Amygdala (tissue), 56 donors: Measurements from ENCODE around the gene ZNF598.

Experiments
- DNase-seq, 56 donors: peaks; one replicate each; lab custom pipeline; 2025; lab: John Stamatoyannopoulos, UW

ZNF598 gene

DNA sequence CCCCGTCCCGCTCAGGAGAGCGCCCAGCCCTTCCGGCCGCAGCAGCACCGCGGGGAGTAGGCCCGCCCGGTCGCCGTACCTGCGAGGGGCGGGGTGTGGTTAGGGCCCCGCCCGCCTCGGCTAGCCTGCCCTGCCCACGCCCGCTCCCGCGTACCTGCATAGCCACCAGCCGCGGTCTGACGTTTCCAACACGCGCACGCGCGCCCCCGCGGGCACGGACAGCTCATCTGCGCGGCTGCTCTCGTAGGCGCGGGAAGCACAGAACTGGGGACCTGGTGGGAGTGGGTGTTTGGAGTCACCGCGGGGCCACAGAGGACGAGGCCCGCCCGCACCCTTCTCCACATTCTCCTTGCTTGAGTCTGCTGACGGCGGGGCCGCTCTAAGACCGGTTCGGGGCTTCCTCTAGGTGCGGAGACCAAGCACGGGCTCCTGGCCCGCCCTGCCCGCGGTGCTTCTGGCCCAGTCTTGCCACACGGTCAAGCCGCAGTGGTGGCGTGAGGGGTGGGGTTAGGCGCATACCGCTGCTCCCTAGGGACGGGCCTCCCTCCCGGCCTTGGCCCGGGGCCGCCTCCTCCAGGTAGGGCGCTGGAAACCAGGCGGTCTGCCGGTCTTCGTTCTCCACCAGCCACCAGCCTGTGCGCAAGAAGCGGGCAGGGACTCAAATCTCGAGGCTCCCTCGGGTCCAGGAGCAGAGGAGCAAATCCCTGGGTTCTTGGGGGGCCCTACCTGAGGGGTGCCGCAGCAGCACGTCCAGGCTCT is 30.2 kb downstream of the ZNF598 start:
- no peak for DNase-seq

DNA sequence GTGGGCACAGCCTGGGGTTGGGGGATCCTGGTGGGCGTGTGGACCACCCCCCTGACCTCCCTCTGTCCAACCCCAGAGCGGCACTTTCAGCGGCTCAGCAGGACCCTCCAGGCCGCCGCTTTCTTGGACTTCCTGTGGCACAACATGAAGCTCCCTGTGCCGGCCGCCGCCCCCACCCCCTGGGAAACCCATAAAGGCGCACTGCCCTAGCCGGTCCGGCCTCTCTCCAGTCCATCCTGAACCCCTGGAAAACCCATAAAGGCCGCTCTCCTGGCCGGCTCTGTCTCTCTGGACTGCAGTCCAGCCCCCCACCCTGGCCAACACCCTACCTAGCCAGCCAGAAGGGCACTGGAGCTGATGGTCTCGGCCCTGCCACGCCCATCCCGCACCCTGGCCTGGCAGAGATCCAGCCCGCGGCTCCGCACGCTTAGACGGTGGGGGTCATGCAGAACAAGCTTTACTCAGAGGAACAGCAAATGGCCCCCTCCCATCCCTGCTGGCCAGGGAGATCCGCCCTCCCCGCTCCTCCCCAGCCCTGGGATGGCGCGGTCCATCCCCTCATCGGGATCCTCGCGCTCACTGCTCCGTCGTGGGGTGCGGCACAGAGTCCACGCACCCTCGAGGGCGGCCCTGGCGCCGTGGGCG is 31.0 kb downstream of the ZNF598 start:
- DNase-seq, result no peak

- DNase-seq, result no peak
Observed at GRCh38 chr16:1977875-1978268, 31.7 kb downstream of the ZNF598 start.

DNA sequence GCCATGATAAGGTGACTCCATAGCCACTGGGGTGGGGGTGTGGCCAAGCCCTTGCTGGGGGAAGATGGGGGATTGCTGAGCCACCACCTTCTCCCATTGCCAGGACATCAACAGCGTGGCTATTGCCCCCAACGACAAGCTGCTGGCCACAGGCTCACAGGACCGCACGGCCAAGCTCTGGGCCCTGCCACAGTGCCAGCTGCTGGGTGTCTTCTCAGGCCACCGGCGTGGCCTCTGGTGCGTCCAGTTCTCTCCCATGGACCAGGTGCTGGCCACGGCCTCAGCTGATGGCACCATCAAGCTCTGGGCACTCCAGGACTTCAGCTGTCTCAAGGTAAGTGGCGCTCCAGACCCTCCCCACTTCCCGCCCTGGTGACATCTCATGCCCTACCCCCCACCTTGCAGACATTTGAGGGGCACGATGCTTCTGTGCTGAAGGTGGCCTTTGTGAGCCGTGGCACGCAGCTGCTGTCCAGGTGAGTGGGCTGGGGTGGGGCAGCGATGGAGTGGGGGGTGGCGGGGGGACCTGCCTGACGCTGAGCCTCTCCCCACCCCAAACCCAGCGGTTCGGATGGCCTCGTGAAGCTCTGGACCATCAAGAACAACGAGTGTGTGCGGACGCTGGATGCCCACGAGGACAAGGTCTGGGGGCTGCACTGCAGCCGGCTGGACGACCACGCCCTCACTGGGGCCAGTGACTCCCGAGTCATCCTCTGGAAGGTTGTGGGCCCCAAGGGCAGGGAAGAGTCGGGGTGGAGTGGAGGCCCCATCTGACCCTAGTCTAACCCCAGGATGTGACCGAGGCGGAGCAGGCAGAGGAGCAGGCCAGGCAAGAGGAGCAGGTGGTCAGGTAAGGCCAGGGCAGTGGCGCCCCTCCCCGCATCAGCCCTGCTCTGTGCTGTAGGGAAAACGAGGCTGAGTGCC is 32.4 kb downstream of the ZNF598 start:
- DNase-seq, result no peak

DNA sequence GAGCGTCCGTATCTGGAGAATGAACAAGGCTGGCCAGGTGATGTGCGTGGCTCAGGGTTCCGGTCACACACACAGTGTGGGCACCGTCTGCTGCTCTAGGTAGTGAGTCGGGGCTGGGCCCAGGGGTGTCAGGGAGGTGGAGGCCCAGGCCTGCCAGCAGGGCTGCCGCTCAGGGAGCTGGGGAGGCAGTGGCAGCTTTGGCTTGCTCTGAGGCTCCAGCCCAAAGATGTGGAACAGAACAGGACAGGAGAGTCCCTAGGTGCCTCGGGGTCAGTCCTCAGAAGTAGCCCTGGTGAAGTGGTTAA is 33.5 kb downstream of the ZNF598 start:
- no peak for DNase-seq

- no peak for DNase-seq
Observed at GRCh38 chr16:1975432-1976215, 34.0 kb downstream of the ZNF598 start.

- no peak for DNase-seq
Observed at GRCh38 chr16:1974157-1975070, 35.2 kb downstream of the ZNF598 start.

DNA sequence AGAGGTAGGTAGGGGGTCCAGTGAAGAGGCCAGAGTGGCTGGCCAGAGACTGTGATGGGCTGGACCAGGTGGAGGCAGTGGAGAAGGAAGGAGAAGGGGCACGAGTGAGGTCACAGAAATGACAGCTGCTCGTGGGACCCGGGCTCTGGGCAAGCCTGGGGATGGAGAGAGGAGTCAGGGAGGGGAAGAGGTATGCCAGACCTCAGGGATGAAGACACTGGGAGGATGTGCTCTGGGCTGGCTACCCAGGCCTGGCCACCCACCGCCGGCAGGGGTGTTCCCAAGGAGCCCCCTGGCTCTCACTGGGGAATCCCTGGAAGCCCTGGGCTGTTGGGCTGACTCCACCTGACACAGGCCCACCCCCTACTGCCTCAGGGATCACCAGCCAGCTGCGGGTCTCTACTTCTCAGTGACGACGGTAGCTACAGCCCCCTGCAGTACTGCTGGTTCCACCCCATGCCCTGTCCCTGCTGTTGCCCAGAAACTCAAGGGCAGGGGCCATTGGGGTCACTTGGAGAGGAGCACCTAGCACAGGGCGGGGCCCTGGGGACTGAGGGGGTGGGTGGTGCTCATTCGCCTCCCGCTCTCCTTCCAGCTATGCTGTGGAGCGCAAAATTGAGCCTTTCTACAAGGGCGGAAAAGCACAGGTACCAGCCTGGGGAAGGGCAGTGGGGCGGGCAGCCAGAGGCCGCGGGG is 36.0 kb downstream of the ZNF598 start:
- DNase-seq, result no peak

DNA sequence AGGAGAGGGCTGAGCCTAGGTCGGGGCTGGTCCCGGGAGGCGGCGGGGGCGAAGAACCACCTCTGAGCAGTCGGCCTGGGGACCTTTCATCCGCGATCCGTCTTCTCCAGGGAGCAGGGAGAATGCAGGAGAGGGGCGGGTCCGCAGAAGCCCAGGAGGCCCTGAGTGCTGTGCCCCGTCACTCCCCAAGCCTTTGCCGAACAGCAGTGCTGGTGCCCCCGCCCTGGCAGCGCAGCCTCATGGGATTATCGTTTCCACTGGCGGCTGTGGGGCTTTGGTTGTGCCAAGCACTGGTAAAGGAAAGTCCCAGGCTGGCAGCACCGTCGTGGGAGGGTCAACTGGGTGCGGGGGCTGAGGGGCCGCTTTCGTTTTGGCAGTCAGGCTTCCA is 37.1 kb downstream of the ZNF598 start:
- no peak for DNase-seq

GRCh38 chr16:1971796-1972489 is 37.7 kb downstream of the ZNF598 start, which contains the start of gene TBL3:
TSS of gene TBL3 (plus strand) at chr16:1972053. CDS start at chr16:1972165, 112 bp downstream.
- peak; percentile 25 to 97 (median 88) for DNase-seq

- no peak for DNase-seq
Observed at GRCh38 chr16:1968146-1968953, 41.3 kb downstream of the ZNF598 start.

DNA sequence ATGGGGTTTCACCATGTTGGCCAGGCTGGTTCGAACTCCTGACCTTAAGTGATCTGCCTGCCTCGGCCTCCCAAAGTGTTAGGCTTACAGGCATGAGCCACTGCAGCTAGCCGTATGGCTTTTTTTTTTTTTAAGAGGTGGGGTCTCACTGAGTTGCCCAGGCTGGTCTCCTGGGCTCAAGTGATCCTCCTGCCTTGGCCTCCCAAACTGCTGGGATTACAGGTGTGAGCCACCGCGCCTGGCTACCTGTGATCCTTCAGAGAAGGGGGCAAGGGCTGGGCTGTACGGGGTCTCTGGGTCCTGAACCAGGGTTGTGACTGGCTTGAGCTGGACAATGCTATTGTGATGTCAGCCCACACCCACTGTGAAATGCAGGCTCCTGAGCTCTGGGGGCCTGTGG is 43.2 kb downstream of the ZNF598 start, which contains the start of gene RNF151:
TSS of gene RNF151 (plus strand) at position 397 of the 400 bp plus-strand sequence. CDS start 26 bp downstream, outside the sequence.
- DNase-seq, result no peak

DNA sequence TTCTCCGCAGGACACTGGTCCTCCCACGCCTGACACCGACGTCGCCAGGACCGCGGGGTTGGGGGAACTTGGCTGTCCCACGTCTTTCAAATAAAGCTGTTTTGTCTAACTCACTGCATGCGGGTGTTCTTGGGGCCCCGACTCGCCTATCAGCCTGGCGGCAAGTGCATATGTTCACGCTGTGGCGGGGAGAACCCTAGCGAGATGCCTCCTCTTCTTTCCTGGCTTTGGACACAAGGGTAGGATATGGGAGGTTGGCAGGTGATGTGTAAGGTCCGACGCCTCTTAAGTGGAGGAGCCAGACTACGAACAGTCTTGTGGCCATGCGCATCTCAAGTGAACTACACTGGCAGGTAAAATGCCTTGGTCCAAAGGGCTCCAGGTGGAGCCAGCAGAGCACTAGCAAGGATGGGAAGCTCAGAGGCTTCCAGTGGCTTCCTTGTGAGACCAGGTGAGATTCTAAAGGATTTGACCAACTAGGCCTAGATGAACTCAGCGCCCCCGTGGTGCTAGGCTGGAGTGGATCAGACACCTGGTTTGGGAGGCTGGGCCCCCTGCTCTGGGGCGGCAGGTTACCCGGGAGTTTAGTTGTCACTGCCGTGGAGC is 44.1 kb downstream of the ZNF598 start:
- DNase-seq, result no peak

DNA sequence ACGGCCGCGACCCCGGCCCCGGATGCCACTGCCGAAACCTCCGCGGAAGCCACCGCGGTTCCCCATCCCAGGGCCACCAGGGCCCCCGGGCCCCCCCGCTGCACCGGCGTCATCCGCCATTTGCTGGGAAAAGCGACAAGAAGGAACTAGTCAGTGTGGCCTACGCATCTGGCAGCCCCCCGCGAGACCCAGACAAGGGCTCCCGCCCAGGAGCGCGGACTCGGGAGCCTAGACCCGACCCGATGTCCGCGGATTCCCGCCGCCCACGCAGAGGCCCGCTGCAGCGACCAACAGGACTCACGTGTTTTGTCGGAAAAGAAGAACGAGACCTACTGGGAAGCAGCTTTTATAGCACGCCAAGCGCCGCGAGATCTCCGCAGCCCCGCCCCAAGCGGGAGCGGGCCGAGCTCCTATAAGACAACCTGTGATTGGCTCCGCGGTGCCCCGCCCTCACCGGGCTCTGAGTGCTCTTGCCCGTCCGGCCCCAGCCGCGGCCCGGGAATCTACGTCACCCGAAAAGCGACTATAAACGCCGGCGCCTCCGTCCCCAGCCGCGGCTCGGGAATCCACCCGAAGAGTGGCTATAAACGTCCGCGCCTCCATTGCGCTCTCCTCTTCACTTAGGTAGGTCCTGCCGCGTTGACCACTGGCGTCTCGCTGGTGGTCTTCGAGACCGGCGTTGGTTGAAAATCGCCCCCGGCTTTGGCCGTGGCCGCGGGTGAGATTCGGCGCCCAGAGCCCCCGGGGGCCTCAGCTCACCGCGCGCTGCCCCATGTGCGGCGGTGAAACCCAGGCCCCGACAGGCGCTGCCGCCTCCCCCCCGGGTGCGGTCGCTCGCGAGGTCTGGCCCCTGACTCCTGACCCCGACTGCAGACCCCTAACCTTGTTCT is 44.9 kb downstream of the ZNF598 start, which contains the start of gene RPS2:
TSS of gene RPS2 (minus strand) at position 321 of the 890 bp plus-strand sequence. CDS start at position 120, 201 bp downstream.
- peak; percentile 48 to 100 (median 97) for DNase-seq

DNA sequence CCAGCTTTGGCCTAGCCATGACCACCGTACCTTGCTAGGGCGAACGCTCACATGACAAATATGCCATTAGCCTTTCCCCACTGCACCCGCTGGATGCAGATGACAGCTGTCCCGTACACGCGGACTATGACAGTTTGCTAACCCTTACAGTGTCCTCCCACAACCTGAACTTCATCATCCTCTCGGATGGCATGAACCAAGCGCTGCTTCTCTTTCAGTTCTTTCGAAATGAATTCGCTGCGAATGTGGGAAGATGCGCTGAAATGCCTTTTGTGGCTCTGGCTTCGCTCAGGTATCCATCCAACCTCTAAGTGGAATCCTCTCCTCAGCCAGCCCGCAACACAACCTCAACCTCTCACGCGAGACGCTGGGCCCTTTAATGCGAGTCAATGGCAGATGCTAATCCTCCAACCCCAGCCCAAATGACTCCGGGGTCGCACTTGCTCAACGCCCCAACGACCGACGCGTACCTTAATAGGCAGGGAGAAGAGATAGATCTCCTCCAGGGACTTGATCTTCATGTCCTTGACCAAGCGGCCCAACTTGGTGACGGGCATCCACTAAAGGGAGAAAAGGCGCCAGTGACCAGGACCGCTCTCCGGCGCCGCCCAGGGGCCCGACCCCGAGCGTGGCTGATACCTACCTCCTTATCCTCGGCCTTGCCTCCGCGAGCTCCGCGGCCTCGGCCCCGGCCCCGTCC is 45.7 kb downstream of the ZNF598 start:
- DNase-seq, result peak in 11 of 56 donors; percentile 46 to 62 (median 56)
